ENCODE measurements around the gene OR10C1. TPM values are rescaled to one million over a fixed set of nuclear protein-coding genes. Genes with fewer than 3 reads are reported as not detected.
A peak's percentile ranks its signal among the peaks of the same experiment; 100 is the strongest.

Gene OR10C1
- total RNA-seq, 6 experiments from 2014 or later, result not detected

GRCh38 chr6:29478740-29479139 is 39.6 kb downstream of the OR10C1 start:
- H3K36me3 ChIP-seq, result no peaks in the 10 kb centered on the region
- TF ChIP-seq, protein P1, sequence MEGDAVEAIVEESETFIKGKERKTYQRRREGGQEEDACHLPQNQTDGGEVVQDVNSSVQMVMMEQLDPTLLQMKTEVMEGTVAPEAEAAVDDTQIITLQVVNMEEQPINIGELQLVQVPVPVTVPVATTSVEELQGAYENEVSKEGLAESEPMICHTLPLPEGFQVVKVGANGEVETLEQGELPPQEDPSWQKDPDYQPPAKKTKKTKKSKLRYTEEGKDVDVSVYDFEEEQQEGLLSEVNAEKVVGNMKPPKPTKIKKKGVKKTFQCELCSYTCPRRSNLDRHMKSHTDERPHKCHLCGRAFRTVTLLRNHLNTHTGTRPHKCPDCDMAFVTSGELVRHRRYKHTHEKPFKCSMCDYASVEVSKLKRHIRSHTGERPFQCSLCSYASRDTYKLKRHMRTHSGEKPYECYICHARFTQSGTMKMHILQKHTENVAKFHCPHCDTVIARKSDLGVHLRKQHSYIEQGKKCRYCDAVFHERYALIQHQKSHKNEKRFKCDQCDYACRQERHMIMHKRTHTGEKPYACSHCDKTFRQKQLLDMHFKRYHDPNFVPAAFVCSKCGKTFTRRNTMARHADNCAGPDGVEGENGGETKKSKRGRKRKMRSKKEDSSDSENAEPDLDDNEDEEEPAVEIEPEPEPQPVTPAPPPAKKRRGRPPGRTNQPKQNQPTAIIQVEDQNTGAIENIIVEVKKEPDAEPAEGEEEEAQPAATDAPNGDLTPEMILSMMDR (IDR thresholded peaks at IDR 0.05), result no peak
- no peak for TF ChIP-seq POLR2A (IDR thresholded peaks at IDR 0.05)
- WGBS (ENCODE audit: insufficient coverage, low coverage, low lambda C conversion rate, missing lambda C conversion rate), result 83% methylated on average over 5 of the region's 5 CpGs
- H3K9me3 ChIP-seq, result no peaks in the 10 kb centered on the region
- no peak overlapping the region for H3K27ac ChIP-seq
- H3K4me3 ChIP-seq, result no peak overlapping the region
- no peaks in the 10 kb centered on the region for H3K27me3 ChIP-seq
- intact Hi-C loops (cut with DNase I), result no loop called here
- ATAC-seq, result no peak
- H3K4me1 ChIP-seq, result peaks cover 0 to 4% (median 0%) of the 10 kb centered on the region in 4 donors
- no peak for DNase-seq

DNA sequence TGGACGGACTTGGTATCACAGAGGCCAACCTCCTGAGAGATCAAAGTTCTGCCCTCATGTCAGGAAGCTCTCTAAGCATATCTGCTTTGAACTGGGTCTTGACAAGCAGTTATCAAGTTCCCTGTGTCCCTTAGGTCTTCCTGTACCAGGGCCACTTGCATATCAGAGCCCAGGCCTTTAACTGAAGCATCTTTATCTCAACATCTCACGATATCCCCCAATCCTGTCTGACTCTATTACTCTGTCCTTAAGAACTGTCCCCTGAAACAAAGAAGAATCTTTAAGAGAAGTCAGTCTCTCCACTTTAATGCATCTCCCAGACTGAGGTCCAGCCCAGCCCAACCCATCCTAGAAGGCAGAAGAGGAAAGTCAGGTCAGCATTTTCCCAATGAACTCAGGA is 40.5 kb downstream of the OR10C1 start:
- no peak for DNase-seq
- no peaks in the 10 kb centered on the region for H3K27me3 ChIP-seq
- no peak overlapping the region for H3K27ac ChIP-seq
- WGBS (ENCODE audit: insufficient coverage, low coverage, low lambda C conversion rate, missing lambda C conversion rate), result 57% methylated on average over 2 of the region's 2 CpGs
- H3K36me3 ChIP-seq, result no peaks in the 10 kb centered on the region
- no peaks in the 10 kb centered on the region for H3K9me3 ChIP-seq
- intact Hi-C loops (cut with DNase I), result no loop called here
- TF ChIP-seq POLR2A (IDR thresholded peaks at IDR 0.05), result no peak
- TF ChIP-seq, protein P1 (IDR thresholded peaks at IDR 0.05), result no peak
- H3K4me3 ChIP-seq, result no peak overlapping the region
- ATAC-seq, result no peak
- peaks cover 0 to 4% (median 0%) of the 10 kb centered on the region in 4 donors for H3K4me1 ChIP-seq

- DNase-seq (no peak), ATAC-seq (no peak)
- Histone ChIP-seq H3K4me1 (peaks cover 0 to 4% (median 0%) of the 10 kb centered on the region in 4 donors), H3K27ac (no peak overlapping the region), H3K36me3 (no peaks in the 10 kb centered on the region), H3K27me3 (no peaks in the 10 kb centered on the region), H3K4me3 (no peak overlapping the region), H3K9me3 (no peaks in the 10 kb centered on the region)
- 87% methylated on average over 3 of the region's 3 CpGs for WGBS (ENCODE audit: insufficient coverage, low coverage, low lambda C conversion rate, missing lambda C conversion rate)
- intact Hi-C loops (cut with DNase I), result no loop called here
- TF ChIP-seq POLR2A (IDR thresholded peaks at IDR 0.05), result no peak
- TF ChIP-seq, protein P1 (IDR thresholded peaks at IDR 0.05), result no peak
Observed at GRCh38 chr6:29483186-29483585, 44.1 kb downstream of the OR10C1 start.

GRCh38 chr6:29483735-29484134 is 44.6 kb downstream of the OR10C1 start:
- no peak for TF ChIP-seq POLR2A (IDR thresholded peaks at IDR 0.05)
- TF ChIP-seq, protein P1 (IDR thresholded peaks at IDR 0.05), result no peak
- H3K36me3 ChIP-seq, result no peaks in the 10 kb centered on the region
- no peaks in the 10 kb centered on the region for H3K27me3 ChIP-seq
- no peak for DNase-seq
- WGBS (ENCODE audit: insufficient coverage, low coverage, low lambda C conversion rate, missing lambda C conversion rate), result 10% methylated on average over 1 of the region's 1 CpG
- intact Hi-C loops (cut with DNase I), result no loop called here
- H3K9me3 ChIP-seq, result no peaks in the 10 kb centered on the region
- peak; percentile 70 to 96 (median 89) for ATAC-seq
- no peak overlapping the region for H3K4me3 ChIP-seq
- H3K27ac ChIP-seq, result no peak overlapping the region
- H3K4me1 ChIP-seq, result peaks cover 0 to 4% (median 0%) of the 10 kb centered on the region in 4 donors

DNA sequence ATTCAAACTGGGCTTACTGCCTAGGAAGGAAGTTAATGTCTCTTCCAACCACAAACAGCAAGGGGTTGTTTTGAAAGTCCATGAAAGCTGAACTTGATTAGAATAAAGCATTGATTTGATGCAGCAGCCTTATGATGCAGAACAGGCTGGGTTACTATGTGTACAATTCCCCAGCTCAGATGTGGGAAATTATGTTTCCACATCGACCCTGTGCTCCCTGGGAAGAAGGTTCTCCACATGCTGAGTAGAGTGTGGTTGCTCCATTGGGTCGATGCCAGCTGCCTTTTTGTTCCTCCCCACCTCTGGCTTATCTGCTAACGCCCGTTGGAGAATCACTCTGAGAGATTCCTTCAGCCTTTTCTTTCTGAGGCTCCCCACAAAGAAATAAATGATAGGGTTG is 47.5 kb downstream of the OR10C1 start:
- H3K27ac ChIP-seq, result no peak overlapping the region
- peaks cover 0 to 4% (median 0%) of the 10 kb centered on the region in 4 donors for H3K4me1 ChIP-seq
- WGBS (ENCODE audit: insufficient coverage, low coverage, low lambda C conversion rate, missing lambda C conversion rate), result 55% methylated on average over 4 of the region's 4 CpGs
- H3K4me3 ChIP-seq, result no peak overlapping the region
- no peaks in the 10 kb centered on the region for H3K9me3 ChIP-seq
- H3K36me3 ChIP-seq, result no peaks in the 10 kb centered on the region
- no peaks in the 10 kb centered on the region for H3K27me3 ChIP-seq
- no peak for TF ChIP-seq POLR2A (IDR thresholded peaks at IDR 0.05)
- intact Hi-C loops (cut with DNase I), result no loop called here
- ATAC-seq, result no peak
- no peak for DNase-seq

Data from right lobe of liver (tissue), 6 donors.